ENCODE results near the gene TTLL13. TPM values are rescaled to one million over a fixed set of nuclear protein-coding genes. Genes with fewer than 3 reads are reported as not detected.

TTLL13 gene
- total RNA-seq, 1 experiment from 2014 or later = 0.43 TPM

DNA sequence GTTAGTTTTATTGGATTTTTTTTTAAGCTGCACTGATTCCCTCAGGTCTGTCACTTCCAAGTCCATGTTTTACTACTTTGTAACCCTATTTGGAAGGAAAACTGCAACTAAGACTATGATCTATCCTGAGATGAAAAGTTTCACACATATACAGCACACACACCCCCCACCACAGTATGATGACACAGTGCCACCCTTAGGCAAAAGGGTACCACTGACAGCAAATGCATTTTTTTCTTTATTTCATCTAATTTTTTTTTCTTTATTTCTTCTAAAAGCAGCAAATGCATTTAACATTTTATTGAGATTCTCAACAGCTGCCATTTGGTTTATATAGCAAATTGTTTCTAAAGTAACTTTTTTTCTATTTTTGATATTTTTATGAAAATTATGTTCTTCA is 37.3 kb downstream of the TTLL13 start:
- intact Hi-C loops (cut with micrococcal nuclease; ENCODE audit: unreplicated experiment) = loop anchor here (5.0 kb wide), 1 partner anchor 144 kb away; no protein-coding TSS in a partner anchor
- TF ChIP-seq, protein P1, sequence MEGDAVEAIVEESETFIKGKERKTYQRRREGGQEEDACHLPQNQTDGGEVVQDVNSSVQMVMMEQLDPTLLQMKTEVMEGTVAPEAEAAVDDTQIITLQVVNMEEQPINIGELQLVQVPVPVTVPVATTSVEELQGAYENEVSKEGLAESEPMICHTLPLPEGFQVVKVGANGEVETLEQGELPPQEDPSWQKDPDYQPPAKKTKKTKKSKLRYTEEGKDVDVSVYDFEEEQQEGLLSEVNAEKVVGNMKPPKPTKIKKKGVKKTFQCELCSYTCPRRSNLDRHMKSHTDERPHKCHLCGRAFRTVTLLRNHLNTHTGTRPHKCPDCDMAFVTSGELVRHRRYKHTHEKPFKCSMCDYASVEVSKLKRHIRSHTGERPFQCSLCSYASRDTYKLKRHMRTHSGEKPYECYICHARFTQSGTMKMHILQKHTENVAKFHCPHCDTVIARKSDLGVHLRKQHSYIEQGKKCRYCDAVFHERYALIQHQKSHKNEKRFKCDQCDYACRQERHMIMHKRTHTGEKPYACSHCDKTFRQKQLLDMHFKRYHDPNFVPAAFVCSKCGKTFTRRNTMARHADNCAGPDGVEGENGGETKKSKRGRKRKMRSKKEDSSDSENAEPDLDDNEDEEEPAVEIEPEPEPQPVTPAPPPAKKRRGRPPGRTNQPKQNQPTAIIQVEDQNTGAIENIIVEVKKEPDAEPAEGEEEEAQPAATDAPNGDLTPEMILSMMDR (IDR thresholded peaks at IDR 0.05; ENCODE audit: insufficient read depth in 1 of 2, low read depth in 1 of 2, low read length in 1 of 2, severe bottlenecking in 1 of 2, unreplicated experiment in 1 of 2) = peak in 1 of 2 experiments; percentile 43

DNA sequence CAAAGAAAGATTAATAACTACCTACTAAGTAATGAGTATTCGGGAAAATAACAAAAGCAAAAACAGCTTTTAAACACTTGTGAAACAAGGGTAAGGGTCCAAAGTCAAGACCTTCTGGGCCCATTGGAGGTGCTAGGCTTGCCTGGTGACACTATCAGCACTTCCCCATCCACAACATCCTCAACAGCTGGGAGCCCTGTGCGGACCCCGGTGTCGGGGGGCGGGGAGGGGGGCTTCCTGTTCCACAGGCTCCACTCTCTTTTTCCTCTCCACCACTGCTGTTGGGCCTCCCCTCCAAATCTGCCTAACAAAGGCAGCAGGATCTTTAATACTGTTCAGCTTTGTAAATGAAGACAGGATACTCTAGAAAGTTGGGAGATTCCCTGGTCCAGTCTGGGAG is 37.7 kb downstream of the TTLL13 start:
- ChIA-PET CTCF (interaction anchor here (0.6 kb wide), 1 partner anchor 195 kb away, joined by 4 read pairs; no protein-coding TSS in a partner anchor), POLR2A (no interaction called here)
- Mint-ChIP-seq H3K4me3 (ENCODE audit: unreplicated experiment) (no peak overlapping the region), H3K27ac (ENCODE audit: unreplicated experiment) (no peak overlapping the region), H3K27me3 (ENCODE audit: insufficient read depth, unreplicated experiment) (no peaks in the 10 kb centered on the region), H3K9me3 (ENCODE audit: unreplicated experiment) (no peaks in the 10 kb centered on the region), H3K4me1 (ENCODE audit: low read depth, unreplicated experiment) (no peaks in the 10 kb centered on the region), H3K36me3 (ENCODE audit: insufficient read depth, unreplicated experiment) (no peaks in the 10 kb centered on the region)
- no peaks in the 10 kb centered on the region for H3K36me3 ChIP-seq (ENCODE audit: control insufficient read depth, insufficient read depth, low read length)
- no peak overlapping the region for H3K4me3 ChIP-seq (ENCODE audit: low read depth, low read length)
- DNase-seq = no peak
- no TSS peak for BruUV-seq (replicated peaks)
- no peaks in the 10 kb centered on the region for H3K9me3 ChIP-seq
- peaks cover 4% of the 10 kb centered on the region; the same call in 1 of the 2 replicates for H3K4me1 ChIP-seq
- intact Hi-C loops (cut with micrococcal nuclease; ENCODE audit: unreplicated experiment) = loop anchor here (5.0 kb wide), 1 partner anchor 145 kb away; no protein-coding TSS in a partner anchor
- no peaks in the 10 kb centered on the region for H3K27me3 ChIP-seq (replicated peaks; ENCODE audit: control insufficient read depth, insufficient read depth, low read length)
- TF ChIP-seq, protein P1 (IDR thresholded peaks at IDR 0.05; ENCODE audit: insufficient read depth in 1 of 2, low read depth in 1 of 2, low read length in 1 of 2, severe bottlenecking in 1 of 2, unreplicated experiment in 1 of 2) = no peak

More for the DNA sequence above, 37.3 kb downstream of the TTLL13 start:
- no peak overlapping the region for H3K4me3 ChIP-seq (ENCODE audit: low read depth, low read length)
- Mint-ChIP-seq H3K27me3 (ENCODE audit: insufficient read depth, unreplicated experiment) (no peaks in the 10 kb centered on the region), H3K27ac (ENCODE audit: unreplicated experiment) (no peak overlapping the region), H3K36me3 (ENCODE audit: insufficient read depth, unreplicated experiment) (no peaks in the 10 kb centered on the region), H3K4me3 (ENCODE audit: unreplicated experiment) (no peak overlapping the region), H3K4me1 (ENCODE audit: low read depth, unreplicated experiment) (no peaks in the 10 kb centered on the region), H3K9me3 (ENCODE audit: unreplicated experiment) (no peaks in the 10 kb centered on the region)
- DNase-seq = peak in 1 of 2 experiments; percentile 24
- H3K36me3 ChIP-seq (ENCODE audit: control insufficient read depth, insufficient read depth, low read length) = no peaks in the 10 kb centered on the region
- H3K9me3 ChIP-seq = no peaks in the 10 kb centered on the region
- BruUV-seq (replicated peaks) = no TSS peak
- CTCF ChIA-PET = interaction anchor here (0.6 to 1.0 kb wide), 2 partner anchors 14 to 196 kb away, joined by 3 to 4 read pairs; no protein-coding TSS in a partner anchor
- H3K27me3 ChIP-seq (replicated peaks; ENCODE audit: control insufficient read depth, insufficient read depth, low read length) = no peaks in the 10 kb centered on the region
- peaks cover 3% of the 10 kb centered on the region; the same call in 1 of the 2 replicates for H3K4me1 ChIP-seq
- POLR2A ChIA-PET = no interaction called here

DNA sequence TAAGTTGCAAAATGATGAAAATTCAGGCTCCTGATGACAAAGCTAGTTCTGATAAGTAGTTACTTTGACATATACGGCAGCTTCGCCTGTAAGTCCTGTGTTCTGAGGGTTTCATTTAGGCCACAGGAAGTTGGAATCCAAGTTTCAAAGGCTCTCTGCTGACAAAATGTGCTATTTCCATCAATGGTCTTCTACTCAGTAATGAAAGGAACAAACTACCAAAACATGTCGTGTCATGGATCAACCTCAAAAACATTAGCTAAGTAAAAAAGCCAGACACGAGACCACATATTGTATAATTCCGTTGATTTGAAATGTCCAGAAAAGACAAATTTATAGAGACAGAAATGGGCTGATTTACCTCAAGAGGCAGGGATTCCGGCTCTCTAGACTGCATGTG is 38.6 kb downstream of the TTLL13 start:
- no TSS peak for BruUV-seq (replicated peaks)
- Histone ChIP-seq H3K36me3 (ENCODE audit: control insufficient read depth, insufficient read depth, low read length) (no peaks in the 10 kb centered on the region), H3K4me3 (ENCODE audit: low read depth, low read length) (no peak overlapping the region), H3K27me3 (replicated peaks; ENCODE audit: control insufficient read depth, insufficient read depth, low read length) (no peaks in the 10 kb centered on the region), H3K9me3 (no peaks in the 10 kb centered on the region), H3K4me1 (peaks cover 4% of the 10 kb centered on the region; the same call in 1 of the 2 replicates)
- DNase-seq = no peak
- TF ChIP-seq, protein P1 (IDR thresholded peaks at IDR 0.05; ENCODE audit: insufficient read depth in 1 of 2, low read depth in 1 of 2, low read length in 1 of 2, severe bottlenecking in 1 of 2, unreplicated experiment in 1 of 2) = no peak
- intact Hi-C loops (cut with micrococcal nuclease; ENCODE audit: unreplicated experiment) = loop anchor here (5.0 kb wide), 1 partner anchor 146 kb away; no protein-coding TSS in a partner anchor
- no peak overlapping the region for H3K27ac Mint-ChIP-seq (ENCODE audit: unreplicated experiment)
- H3K9me3 Mint-ChIP-seq (ENCODE audit: unreplicated experiment) = no peaks in the 10 kb centered on the region
- H3K4me3 Mint-ChIP-seq (ENCODE audit: unreplicated experiment) = no peak overlapping the region
- no peaks in the 10 kb centered on the region for H3K4me1 Mint-ChIP-seq (ENCODE audit: low read depth, unreplicated experiment)
- CTCF ChIA-PET = interaction anchor here (0.6 kb wide), 1 partner anchor 100 kb away, joined by 3 read pairs; no protein-coding TSS in a partner anchor
- POLR2A ChIA-PET = no interaction called here
- H3K36me3 Mint-ChIP-seq (ENCODE audit: insufficient read depth, unreplicated experiment) = no peaks in the 10 kb centered on the region
- H3K27me3 Mint-ChIP-seq (ENCODE audit: insufficient read depth, unreplicated experiment) = no peaks in the 10 kb centered on the region

Data from Caco-2 (cell line).